ENCODE measurements around the gene FAM13B.
A peak's percentile ranks its signal among the peaks of the same experiment; 100 is the strongest.
"Not testable (repeated sequence)": the region's sequence is repeated elsewhere in the genome, so short reads cannot be mapped to it uniquely, and the experiment has no call there.

Gene FAM13B

GRCh38 chr5:137989419-137989818 lies 43.5 kb downstream of the FAM13B start:
- no peak for FAIRE-seq
- no peak for DNase-seq (ENCODE audit: low spot score)

GRCh38 chr5:137975208-137975607 lies 57.7 kb downstream of the FAM13B start:
- FAIRE-seq (no peak), DNase-seq (ENCODE audit: low spot score) (no peak)

DNA sequence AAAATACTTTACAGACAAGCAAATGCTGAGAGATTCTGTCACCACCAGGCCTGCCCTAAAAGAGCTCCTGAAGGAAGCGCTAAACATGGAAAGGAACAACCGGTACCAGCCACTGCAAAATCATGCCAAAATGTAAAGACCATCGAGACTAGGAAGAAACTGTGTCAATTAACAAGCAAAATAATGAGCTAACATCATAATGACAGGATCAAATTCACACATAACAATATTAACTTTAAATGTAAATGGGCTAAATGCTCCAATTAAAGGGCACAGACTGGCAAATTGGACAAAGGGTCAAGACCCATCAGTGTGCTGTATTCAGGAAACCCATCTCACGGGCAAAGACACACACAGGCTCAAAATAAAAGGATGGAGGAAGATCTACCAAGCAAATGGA lies 62.5 kb downstream of the FAM13B start:
- DNase-seq (ENCODE audit: low spot score); FAIRE-seq: not testable (repeated sequence)

DNA sequence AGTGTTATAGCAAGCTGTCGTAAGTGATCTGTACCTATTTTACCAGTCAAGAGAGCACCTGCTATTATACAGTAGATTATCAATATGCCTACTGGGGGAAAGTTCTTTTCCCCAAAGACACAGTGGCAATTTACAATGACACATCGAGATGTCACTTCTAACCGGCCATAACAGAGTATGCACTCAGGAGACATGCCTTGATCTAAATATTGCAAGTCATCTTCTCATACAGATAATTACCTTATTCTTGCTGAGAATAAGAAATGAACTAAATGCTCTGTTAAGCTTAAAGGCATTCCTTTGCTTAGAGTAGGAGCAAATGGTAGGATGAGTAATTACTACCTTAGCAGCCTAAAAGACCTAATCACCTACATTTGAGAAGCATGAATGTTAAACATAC lies 72.1 kb downstream of the FAM13B start:
- DNase-seq (ENCODE audit: low spot score) (no peak), FAIRE-seq (no peak)

- DNase-seq (ENCODE audit: low spot score) (no peak), FAIRE-seq (no peak)
Measured at GRCh38 chr5:137960141-137960540, 72.7 kb downstream of the FAM13B start.

DNA sequence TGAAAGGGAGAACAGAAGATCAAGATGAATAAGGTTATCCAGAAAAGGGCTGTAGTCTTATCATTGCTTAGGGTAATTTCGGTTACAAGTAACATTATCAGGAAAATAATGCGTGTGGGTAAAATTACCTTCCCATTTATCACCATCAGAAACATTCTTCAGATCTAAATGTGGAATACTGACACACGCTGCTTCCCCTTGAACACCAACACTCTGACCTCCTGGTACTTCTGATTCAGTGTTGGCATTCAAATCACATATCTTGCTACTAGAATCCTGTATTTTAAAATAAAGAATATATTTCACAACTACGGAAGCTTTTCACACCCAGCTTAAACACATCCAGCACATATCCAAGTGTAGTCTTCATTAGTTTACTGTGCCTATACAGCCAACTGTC lies 73.4 kb downstream of the FAM13B start:
- FAIRE-seq (no peak), DNase-seq (ENCODE audit: low spot score) (no peak)

DNA sequence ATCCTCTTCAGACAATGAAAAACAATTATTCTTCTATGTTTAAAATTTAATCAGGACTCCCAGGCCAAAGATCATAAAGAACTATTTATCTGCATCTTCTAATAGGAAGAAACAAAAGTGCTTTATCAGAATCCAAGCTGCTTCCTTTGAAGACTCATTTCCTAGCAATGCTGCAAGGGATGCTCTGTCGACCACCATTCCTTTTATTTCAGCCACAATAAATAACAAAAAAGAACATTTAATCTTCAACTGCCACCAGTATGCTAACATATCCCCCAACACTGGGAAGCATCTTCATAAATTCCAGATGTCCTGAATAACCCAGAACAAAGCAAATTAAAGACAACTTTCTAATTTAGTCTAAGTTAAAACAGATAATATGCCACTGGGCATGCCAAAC lies 74.9 kb downstream of the FAM13B start:
- DNase-seq (ENCODE audit: low spot score) (no peak), FAIRE-seq (no peak)

- FAIRE-seq (peak; percentile 93), DNase-seq (ENCODE audit: low spot score) (peak; percentile 71)
Measured at GRCh38 chr5:137954131-137954879, 78.6 kb downstream of the FAM13B start.

DNA sequence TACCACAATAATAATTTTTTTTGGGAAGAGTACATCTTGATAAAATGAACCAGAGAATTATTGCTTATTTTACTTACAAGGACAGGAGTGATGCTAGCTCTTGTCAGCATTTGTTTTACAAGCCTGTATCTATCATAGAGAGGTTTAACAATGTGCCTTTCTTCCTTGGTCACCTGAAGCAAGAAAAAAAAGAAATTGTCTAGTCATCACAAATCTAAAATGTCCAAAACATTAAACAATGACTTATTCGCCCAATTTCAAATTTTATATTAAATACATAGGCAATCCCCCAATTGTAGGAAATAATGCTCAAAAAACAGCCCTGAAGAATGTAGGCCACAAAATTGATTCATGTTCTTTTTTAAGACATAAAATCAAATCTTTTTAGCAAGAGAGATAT lies 87.1 kb downstream of the FAM13B start:
- FAIRE-seq (no peak), DNase-seq (ENCODE audit: low spot score) (no peak)

- not testable (repeated sequence) for FAIRE-seq; DNase-seq (ENCODE audit: low spot score)
Measured at GRCh38 chr5:137944280-137944679, 88.6 kb downstream of the FAM13B start.

DNA sequence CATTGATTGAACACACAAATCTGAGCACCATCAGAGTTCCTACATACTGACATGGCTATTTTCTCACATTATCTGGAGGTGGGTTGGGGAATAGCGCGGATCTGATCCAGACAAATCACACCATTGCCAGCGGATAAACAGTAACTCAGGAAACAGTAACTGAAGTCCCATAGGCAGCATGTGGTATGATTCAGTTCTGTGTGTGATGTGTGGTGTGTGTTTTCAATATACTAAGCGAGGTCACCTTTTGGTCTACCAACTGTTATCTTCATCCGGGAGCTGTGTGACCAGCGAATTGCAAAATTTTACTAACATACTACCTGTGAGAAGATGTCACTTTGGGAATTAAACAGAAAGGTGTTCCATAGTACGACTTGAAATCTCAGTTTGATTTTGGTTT lies 93.5 kb downstream of the FAM13B start:
- FAIRE-seq: no peak
- DNase-seq (ENCODE audit: low spot score): no peak

DNA sequence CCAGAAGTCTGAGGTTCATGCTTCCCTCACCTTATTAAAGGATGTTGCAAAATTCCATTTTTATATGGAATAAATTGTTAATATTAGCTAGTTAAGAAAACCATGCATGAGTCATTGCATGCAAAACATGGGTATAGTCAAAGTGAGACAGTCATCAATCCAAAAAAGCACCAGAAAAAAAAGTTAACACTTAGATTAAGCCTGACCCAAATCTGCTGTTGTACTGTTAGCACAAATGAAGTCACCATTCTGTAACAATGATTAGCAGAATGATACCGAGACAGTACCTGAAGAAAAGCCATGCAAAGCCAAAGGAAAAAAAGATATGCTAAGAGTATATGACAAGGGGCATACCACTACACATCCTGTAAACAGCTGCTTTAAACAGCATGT lies 94.1 kb downstream of the FAM13B start:
- DNase-seq (ENCODE audit: low spot score): no peak
- FAIRE-seq: no peak

GRCh38 chr5:137937994-137938750 lies 94.7 kb downstream of the FAM13B start:
- FAIRE-seq: no peak
- DNase-seq (ENCODE audit: low spot score): no peak

DNA sequence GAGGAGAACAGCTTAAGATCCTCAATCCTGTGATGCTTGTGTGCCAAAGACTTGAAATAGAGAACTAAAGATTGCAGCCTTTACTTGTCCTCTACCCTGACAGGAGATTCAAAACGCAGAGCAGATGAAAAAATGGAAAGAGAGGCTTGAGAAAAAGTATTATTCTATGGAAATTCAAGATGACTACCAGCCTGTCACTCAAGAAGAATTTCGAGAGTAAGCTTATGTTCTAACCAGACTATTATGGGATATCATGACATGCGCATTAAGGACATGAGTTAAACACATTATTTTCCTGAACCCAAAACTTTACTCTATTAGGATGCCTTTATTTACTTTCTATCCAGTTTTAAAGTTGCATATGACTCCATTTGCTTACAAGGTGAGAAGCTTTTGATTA lies 97.2 kb downstream of the FAM13B start:
- FAIRE-seq: no peak

GRCh38 chr5:137935190-137935589 lies 97.7 kb downstream of the FAM13B start:
- no peak for FAIRE-seq
- DNase-seq (ENCODE audit: low spot score): no peak

More for the DNA sequence above, 97.2 kb downstream of the FAM13B start:
- no peak for DNase-seq (ENCODE audit: low spot score)

DNA sequence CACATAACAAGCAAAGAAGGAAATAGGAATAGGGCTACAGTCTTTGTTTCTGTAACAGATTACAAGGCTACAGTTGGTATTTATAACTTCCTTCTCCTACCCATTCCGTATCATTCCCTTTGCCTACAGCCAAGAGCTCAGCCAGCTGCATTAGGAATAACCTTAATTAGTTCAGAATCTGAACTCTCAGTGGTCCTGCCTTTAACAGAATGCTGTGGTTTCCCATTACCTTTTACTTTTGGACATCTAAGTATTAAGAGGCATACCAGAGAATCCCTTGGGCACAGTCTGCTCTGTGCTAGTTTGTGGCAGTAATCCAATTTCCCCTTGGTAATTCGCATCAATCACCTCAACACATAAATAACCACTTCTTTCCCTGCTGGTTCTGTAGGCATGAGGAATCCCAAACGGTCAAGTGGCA lies 99.4 kb downstream of the FAM13B start:
- DNase-seq (ENCODE audit: low spot score) (no peak), FAIRE-seq (no peak)

- FAIRE-seq (no peak), DNase-seq (ENCODE audit: low spot score) (no peak)
Measured at GRCh38 chr5:137932800-137933199, 100.1 kb downstream of the FAM13B start.

DNA sequence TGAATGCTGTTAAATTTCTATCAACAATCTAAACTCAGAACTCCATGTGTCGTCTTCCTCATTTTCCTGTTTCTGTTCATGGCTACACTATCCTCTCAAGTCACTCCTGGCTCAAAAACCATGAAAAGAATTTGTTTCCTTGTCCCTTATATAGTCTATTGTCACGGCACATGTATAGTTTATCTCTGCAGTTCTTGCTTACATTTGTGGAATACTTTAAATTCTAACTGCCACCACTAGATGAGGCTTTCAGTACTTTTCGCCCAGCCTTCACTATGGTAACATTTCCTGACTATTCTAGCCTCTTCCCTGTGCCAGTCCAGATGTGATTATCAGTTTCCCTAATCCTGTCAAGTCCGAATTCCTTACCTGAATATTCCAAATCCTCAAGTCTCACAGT lies 109.0 kb downstream of the FAM13B start:
- no peak for DNase-seq (ENCODE audit: low spot score)
- no peak for FAIRE-seq

GRCh38 chr5:137921931-137922330 lies 110.9 kb downstream of the FAM13B start:
- peak; percentile 11 for FAIRE-seq
- DNase-seq (ENCODE audit: low spot score): no peak

DNA sequence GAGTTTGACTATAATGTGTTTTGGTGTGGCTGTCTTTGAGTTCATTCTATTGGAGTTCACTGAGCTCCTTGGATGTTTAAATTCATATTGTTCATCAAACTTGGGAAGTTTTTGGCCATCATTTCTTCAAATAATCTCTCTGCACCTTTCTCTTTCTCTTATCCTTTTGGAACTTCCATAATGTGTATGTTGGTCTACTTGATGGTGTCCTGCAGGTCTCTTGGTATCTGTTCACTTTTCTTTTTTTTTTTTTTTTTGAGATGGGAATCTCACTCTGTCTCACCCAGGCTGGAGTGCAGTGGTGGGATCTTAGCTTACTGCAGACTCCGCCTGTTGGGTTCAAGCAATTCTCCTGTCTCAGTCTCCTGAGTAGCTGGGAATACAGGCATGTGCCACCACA lies 116.0 kb downstream of the FAM13B start:
- DNase-seq (ENCODE audit: low spot score) (no peak), FAIRE-seq (no peak)

DNA sequence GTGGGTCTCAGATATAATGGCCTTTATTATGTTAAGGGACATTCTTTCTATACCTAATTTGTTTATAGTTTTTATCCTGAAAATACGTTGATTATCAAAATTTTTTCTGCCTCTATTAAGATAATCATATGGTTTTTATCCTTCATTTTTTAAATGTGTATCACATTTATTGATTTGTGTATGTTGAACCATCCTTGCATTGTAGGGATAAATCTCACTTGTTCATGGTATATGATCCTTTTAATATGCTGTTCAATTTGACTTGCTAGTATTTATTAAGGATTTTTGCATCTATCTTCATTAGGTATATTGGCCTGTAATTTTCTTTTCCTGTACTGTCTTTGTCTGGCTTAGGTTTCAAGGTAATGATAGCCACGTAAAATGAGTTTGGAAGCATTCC lies 118.1 kb downstream of the FAM13B start:
- FAIRE-seq (no peak), DNase-seq (ENCODE audit: low spot score) (no peak)

DNA sequence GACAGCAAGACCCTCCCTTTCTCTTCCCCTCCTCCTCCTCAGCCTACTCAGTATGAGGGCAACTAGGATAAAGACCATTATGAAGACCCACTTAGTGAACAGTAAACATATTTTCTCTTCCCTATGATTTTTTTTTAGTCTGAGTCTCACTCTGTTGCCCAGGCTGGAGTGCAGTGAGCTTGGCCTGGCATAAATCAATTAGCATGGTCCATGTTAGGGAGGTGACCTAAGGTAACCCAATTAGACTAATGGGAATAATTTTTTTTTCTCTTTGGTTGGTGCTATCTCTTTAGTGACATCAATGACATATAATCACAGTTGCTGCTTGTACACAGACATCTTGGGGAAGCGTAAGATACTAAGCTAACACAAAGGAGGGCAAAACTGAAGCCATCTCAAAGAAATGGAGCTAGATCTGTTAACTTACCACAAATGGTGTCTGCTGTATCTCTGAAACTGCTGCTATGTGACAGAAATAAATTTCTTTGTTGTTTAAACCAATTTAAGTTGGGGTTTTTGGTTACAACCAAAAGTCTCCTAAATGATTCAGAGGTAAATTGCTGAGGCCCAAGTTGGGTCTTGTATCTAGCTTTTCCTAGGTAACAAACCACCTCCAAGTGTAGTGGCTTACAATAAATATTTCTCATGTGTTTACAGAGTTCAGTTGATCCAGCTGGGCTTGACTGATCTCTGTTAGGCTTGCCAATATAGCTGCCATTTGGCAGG lies 130.3 kb downstream of the FAM13B start:
- FAIRE-seq (no peak), DNase-seq (ENCODE audit: low spot score) (no peak)

All from RCC 7860 (cell line).